ENCODE data around the gene PDE6B. TPM values are rescaled to one million over a fixed set of nuclear protein-coding genes. Genes with fewer than 3 reads are reported as not detected.

The PDE6B gene
- total RNA-seq, 4 donors from 2014 or later, result 0.60 to 2.5 (median 0.95) TPM; not detected in 1

- Histone ChIP-seq H3K4me3 (no peak overlapping the region), H3K36me3 (no peaks in the 10 kb centered on the region), H3K9me3 (no peaks in the 10 kb centered on the region), H3K4me1 (peaks cover 15 to 56% (median 51%) of the 10 kb centered on the region in 4 donors), H3K27ac (no peak overlapping the region), H3K27me3 (no peaks in the 10 kb centered on the region)
- no peak for DNase-seq
- WGBS, 2 donors (ENCODE audit: low coverage in 1 of 2), result 67% methylated on average over 23 of the region's 25 CpGs; no CpG with 5 or more reads in 1 of the 2 donors
- in situ Hi-C loops (cut with MboI; ENCODE audit: low pct_ligation_motif_present in 1 of 4, low pct_unique_long_range_greater_than_20kb in 1 of 4, low sequenced_read_pairs in 3 of 4), result no loop called here
- TF ChIP-seq, protein P1, sequence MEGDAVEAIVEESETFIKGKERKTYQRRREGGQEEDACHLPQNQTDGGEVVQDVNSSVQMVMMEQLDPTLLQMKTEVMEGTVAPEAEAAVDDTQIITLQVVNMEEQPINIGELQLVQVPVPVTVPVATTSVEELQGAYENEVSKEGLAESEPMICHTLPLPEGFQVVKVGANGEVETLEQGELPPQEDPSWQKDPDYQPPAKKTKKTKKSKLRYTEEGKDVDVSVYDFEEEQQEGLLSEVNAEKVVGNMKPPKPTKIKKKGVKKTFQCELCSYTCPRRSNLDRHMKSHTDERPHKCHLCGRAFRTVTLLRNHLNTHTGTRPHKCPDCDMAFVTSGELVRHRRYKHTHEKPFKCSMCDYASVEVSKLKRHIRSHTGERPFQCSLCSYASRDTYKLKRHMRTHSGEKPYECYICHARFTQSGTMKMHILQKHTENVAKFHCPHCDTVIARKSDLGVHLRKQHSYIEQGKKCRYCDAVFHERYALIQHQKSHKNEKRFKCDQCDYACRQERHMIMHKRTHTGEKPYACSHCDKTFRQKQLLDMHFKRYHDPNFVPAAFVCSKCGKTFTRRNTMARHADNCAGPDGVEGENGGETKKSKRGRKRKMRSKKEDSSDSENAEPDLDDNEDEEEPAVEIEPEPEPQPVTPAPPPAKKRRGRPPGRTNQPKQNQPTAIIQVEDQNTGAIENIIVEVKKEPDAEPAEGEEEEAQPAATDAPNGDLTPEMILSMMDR (IDR thresholded peaks at IDR 0.05), result no peak
- no peak for TF ChIP-seq EP300 (IDR thresholded peaks at IDR 0.05; ENCODE audit: low read depth)
- no peak for TF ChIP-seq POLR2A (IDR thresholded peaks at IDR 0.05)
- TF ChIP-seq POLR2AphosphoS5 (IDR thresholded peaks at IDR 0.05), result no peak
- intact Hi-C loops (cut with DNase I; ENCODE audit: low total_unique reads), result no loop called here
These were observed 58.0 kb downstream of the PDE6B start for GRCh38 chr4:683247-683897.

DNA sequence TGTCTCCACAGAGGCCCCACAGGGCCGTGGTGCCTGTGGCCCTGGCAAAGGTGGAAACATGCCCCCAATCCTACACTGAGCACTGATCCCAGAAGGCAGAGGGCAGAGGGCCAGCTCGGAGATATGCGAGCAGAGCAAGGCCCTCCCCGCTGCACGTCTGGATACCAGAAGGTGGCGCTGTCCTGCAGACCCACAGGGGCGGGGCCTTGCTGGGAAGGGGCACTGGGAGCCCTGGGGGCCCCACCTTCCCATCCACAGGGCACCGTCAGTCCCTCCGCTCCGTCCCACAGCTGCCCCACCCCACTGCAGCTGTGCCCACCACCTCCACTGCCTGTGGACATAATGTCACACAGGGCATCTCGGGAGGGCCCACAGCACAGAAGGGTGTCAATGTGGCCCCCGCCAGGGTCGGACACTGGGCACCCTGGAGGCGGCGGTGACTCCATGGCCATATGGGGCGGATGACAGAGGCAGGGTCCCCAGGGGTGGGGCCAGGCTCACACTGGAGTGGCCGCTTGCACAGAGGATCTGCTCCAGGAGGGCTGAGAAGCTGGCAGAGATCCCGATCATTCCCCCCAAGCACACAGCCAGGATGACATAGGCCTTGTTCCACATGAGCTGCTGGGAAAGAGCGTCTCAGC is 58.7 kb downstream of the PDE6B start:
- H3K4me3 ChIP-seq, result no peak overlapping the region
- DNase-seq, result peak; percentile 80
- no peaks in the 10 kb centered on the region for H3K9me3 ChIP-seq
- TF ChIP-seq, protein P1 (IDR thresholded peaks at IDR 0.05), result peak; percentile 61 to 86 (median 73)
- TF ChIP-seq EP300 (IDR thresholded peaks at IDR 0.05; ENCODE audit: low read depth), result no peak
- TF ChIP-seq POLR2A (IDR thresholded peaks at IDR 0.05), result no peak
- no peaks in the 10 kb centered on the region for H3K36me3 ChIP-seq
- intact Hi-C loops (cut with DNase I; ENCODE audit: low total_unique reads) (no loop called here), in situ Hi-C loops (cut with MboI; ENCODE audit: low pct_ligation_motif_present in 1 of 4, low pct_unique_long_range_greater_than_20kb in 1 of 4, low sequenced_read_pairs in 3 of 4) (no loop called here)
- peaks cover 19 to 60% (median 57%) of the 10 kb centered on the region in 4 donors for H3K4me1 ChIP-seq
- WGBS, 2 donors (ENCODE audit: low coverage in 1 of 2), result 38% methylated on average over 19 of the region's 19 CpGs; no CpG with 5 or more reads in 1 of the 2 donors
- H3K27ac ChIP-seq, result no peak overlapping the region
- no peaks in the 10 kb centered on the region for H3K27me3 ChIP-seq

- no peak for DNase-seq
- Histone ChIP-seq H3K9me3 (no peaks in the 10 kb centered on the region), H3K36me3 (no peaks in the 10 kb centered on the region), H3K27me3 (no peaks in the 10 kb centered on the region), H3K4me3 (no peak overlapping the region), H3K27ac (no peak overlapping the region), H3K4me1 (peaks cover 19 to 67% (median 63%) of the 10 kb centered on the region in 4 donors)
- in situ Hi-C loops (cut with MboI; ENCODE audit: low pct_ligation_motif_present in 1 of 4, low pct_unique_long_range_greater_than_20kb in 1 of 4, low sequenced_read_pairs in 3 of 4), result no loop called here
- TF ChIP-seq EP300 (IDR thresholded peaks at IDR 0.05; ENCODE audit: low read depth) (no peak), POLR2AphosphoS5 (IDR thresholded peaks at IDR 0.05) (no peak), POLR2A (IDR thresholded peaks at IDR 0.05) (no peak)
- TF ChIP-seq, protein P1 (IDR thresholded peaks at IDR 0.05), result no peak
- intact Hi-C loops (cut with DNase I; ENCODE audit: low total_unique reads), result no loop called here
- 67% methylated on average over 21 of the region's 21 CpGs; no CpG with 5 or more reads in 1 of the 2 donors for WGBS, 2 donors (ENCODE audit: low coverage in 1 of 2)
These were observed 59.4 kb downstream of the PDE6B start for GRCh38 chr4:684623-685327.

- intact Hi-C loops (cut with DNase I; ENCODE audit: low total_unique reads), result no loop called here
- H3K4me3 ChIP-seq, result no peak overlapping the region
- no peak overlapping the region for H3K27ac ChIP-seq
- 83 to 94% methylated on average over 13 to 25 of the region's 37 CpGs for WGBS, 2 donors (ENCODE audit: low coverage in 1 of 2)
- no peaks in the 10 kb centered on the region for H3K36me3 ChIP-seq
- H3K4me1 ChIP-seq, result peaks cover 16 to 62% (median 57%) of the 10 kb centered on the region in 4 donors
- H3K9me3 ChIP-seq, result no peaks in the 10 kb centered on the region
- in situ Hi-C loops (cut with MboI; ENCODE audit: low pct_ligation_motif_present in 1 of 4, low pct_unique_long_range_greater_than_20kb in 1 of 4, low sequenced_read_pairs in 3 of 4), result no loop called here
- DNase-seq, result no peak
- no peak for TF ChIP-seq EP300 (IDR thresholded peaks at IDR 0.05; ENCODE audit: low read depth)
- TF ChIP-seq POLR2AphosphoS5 (IDR thresholded peaks at IDR 0.05), result no peak
- TF ChIP-seq, protein P1 (IDR thresholded peaks at IDR 0.05), result no peak
- TF ChIP-seq POLR2A (IDR thresholded peaks at IDR 0.05), result no peak
- no peaks in the 10 kb centered on the region for H3K27me3 ChIP-seq
These were observed 60.5 kb downstream of the PDE6B start for GRCh38 chr4:685679-686412.
